SK-N-MC (cell line): ENCODE results near the gene ANK3.

ENCODE experiments used
- EZH2 ChIP-seq: fragments of 200-600 bp; sonication (generic); IDR thresholded peaks from one replicate; pipeline ENCODE4 v1.6.1; 2017; ENCODE audit warnings: antibody characterized with exemption
- FOXP2 ChIP-seq: optimal IDR thresholded peaks from 2 replicates; pipeline ENCODE3; 2011; ENCODE audit warnings: mild to moderate bottlenecking, moderate library complexity; ENCODE audit not compliant: insufficient read depth; ENCODE audit errors: extremely low read length, control extremely low read depth
- POLR2AphosphoS5 ChIP-seq: IDR thresholded peaks from 2 replicates; pipeline ENCODE4 v1.6.1; 2012; ENCODE audit warnings: mild to moderate bottlenecking, low read depth, low read length, borderline replicate concordance

DNA sequence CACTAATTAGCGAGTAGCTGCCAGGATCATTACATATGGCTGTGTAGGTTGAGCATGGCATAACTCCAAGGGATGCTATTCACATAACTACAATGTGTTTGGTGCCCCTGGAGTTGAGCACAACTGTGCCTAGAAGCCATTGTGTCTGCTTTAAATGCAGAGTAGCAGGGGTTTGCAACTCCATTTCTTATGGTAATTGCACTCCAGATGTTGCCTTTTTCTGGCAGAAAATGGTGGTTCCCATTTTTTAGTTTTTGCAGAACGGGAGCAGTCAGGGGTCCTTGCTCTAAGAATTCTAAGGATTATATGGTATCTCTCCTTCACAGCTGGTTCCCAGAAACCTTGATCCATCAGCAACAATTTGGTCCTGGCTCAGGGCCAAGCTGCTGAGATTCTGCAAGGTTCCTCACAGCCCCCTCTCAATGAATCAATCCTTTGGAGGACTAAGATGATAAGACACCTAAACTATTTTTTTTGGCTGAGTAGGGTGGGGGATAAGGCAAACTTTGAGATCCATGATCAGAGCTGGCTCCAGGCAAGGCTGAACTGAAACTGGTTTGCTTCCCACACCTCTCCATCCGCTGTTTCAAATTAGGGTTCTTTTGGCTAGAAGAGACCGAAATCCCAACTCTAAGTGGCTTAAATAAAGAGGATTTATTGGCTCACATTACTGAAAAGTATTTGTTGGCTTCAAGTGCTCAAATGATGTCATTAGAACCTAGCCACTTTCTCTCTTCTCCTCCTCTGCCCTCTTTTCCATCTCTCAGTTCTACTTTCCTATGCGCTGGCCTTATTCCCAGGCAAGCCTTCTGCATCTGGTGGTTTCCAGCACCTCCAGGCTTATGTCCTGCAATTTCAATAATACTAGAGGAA, 385.8 kb downstream of the ANK3 start:
- TF ChIP-seq POLR2AphosphoS5, result no peak
- no peak for TF ChIP-seq EZH2
- no peak for TF ChIP-seq FOXP2
